ENCODE data around the gene GDF7. TPM values are rescaled to one million over a fixed set of nuclear protein-coding genes. Genes with fewer than 3 reads are reported as not detected.
"Not testable (repeated sequence)": the region's sequence is repeated elsewhere in the genome, so short reads cannot be mapped to it uniquely, and the experiment has no call there.

The GDF7 gene
- total RNA-seq, 1 experiment from 2014 or later: 0.04 TPM

DNA sequence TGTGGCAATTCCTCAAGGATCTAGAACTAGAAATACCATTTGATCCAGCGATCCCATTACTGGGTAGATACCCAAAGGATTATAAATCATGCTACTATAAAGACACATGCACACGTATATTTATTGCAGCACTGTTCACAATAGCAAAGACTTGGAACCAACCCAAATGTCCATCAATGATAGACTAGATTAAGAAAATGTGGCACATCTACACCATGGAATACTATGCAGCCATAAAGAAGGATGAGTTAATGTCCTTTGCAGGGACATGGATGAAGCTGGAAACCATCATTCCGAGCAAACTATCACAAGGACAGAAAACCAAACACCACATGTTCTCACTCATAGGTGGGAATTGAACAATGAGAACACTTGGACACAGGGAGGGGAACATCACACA lies 49.2 kb downstream of the GDF7 start:
- not testable (repeated sequence) for H3K4me3 Mint-ChIP-seq; H3K14ac ChIP-seq (ENCODE audit: insufficient read depth, low read length); H2BK20ac ChIP-seq (ENCODE audit: low read depth, low read length, poor library complexity, severe bottlenecking); H3K18ac ChIP-seq (ENCODE audit: insufficient read length, low read depth, low read length); H3T11ph ChIP-seq (ENCODE audit: low read length); H3K27me3 ChIP-seq (ENCODE audit: insufficient read depth, low read length); H3K9ac ChIP-seq (ENCODE audit: extremely low read depth, insufficient read length, low read length); H3K4me1 ChIP-seq (ENCODE audit: insufficient read depth, low read length); H4K91ac ChIP-seq (ENCODE audit: insufficient read length, low read depth, low read length); H4K8ac ChIP-seq (replicated peaks; ENCODE audit: insufficient read length, low read depth, low read length); H3K79me2 ChIP-seq (ENCODE audit: insufficient read depth, low read length); H3K4me2 ChIP-seq (ENCODE audit: insufficient read depth, insufficient read length, low read length); H3K23me2 ChIP-seq (ENCODE audit: insufficient read length, low read depth, low read length, poor library complexity, severe bottlenecking); H4K5ac ChIP-seq (ENCODE audit: insufficient read length, low read depth, low read length); H3K27me3 Mint-ChIP-seq (ENCODE audit: low read depth); H3K23ac ChIP-seq (ENCODE audit: insufficient read length, low read depth, low read length); H3K4me1 Mint-ChIP-seq; H2BK15ac ChIP-seq (ENCODE audit: low read depth, low read length); H3K27ac ChIP-seq (ENCODE audit: insufficient read length, low read depth, low read length); H3K79me1 ChIP-seq (ENCODE audit: insufficient read depth, low read depth, low read length, poor library complexity, severe bottlenecking); H2AFZ ChIP-seq (ENCODE audit: low read length); DNase-seq; H2BK12ac ChIP-seq (ENCODE audit: insufficient read length, low read depth, low read length); H3K4ac ChIP-seq (ENCODE audit: low read depth, low read length); H3K9me3 Mint-ChIP-seq; H3K27ac Mint-ChIP-seq; H3K9me3 ChIP-seq (ENCODE audit: control insufficient read depth, low read depth, low read length); H3K56ac ChIP-seq (ENCODE audit: insufficient read length, low read depth, low read length); H2BK5ac ChIP-seq (ENCODE audit: insufficient read length, low read length); H2BK120ac ChIP-seq (ENCODE audit: low read depth, low read length, poor library complexity, severe bottlenecking); H2AK5ac ChIP-seq (ENCODE audit: insufficient read length, low read length); H4K20me1 ChIP-seq (ENCODE audit: control insufficient read depth, insufficient read depth, insufficient read length)
- H3K36me3 Mint-ChIP-seq (ENCODE audit: insufficient read depth in 1 of 3, low read depth in 3 of 3): peaks cover 6 to 10% (median 8%) of the 10 kb centered on the region in 3 experiments; a peak in 6 of 7 replicates
- WGBS (ENCODE audit: extremely low coverage, insufficient read length, low lambda C conversion rate): no CpG with 5 or more reads among the region's 3 CpGs

Data from H9 (cell line).